OCI-LY1 (cell line): Measurements from ENCODE around the gene MPPED2.

Experiments
- H2AFZ ChIP-seq: fragments of 200-600 bp; sonication (generic), shearing (Covaris generic); 2 replicates; pipeline ENCODE4 v1.6.0; 2014; ENCODE audit warnings: antibody characterized with exemption, mild to moderate bottlenecking, low read length
- H3F3A ChIP-seq: fragments of 200-600 bp; sonication (generic), shearing (Covaris generic); 2 replicates; pipeline ENCODE4 v1.6.0; 2014; ENCODE audit warnings: mild to moderate bottlenecking, antibody characterized with exemption, low read length, moderate library complexity; ENCODE audit not compliant: insufficient read depth
- H3K27ac ChIP-seq: fragments of 200-600 bp; sonication (generic); 2 replicates; pipeline ENCODE4 v1.5.1; 2014; ENCODE audit warnings: low read length, mixed run types, mild to moderate bottlenecking, low read depth; ENCODE audit not compliant: poor library complexity, severe bottlenecking
- H3K27me3 ChIP-seq: fragments of 200-600 bp; sonication (generic); 2 replicates; pipeline ENCODE4 v1.6.0; 2014; ENCODE audit warnings: antibody characterized with exemption, mild to moderate bottlenecking, low read length, moderate library complexity; ENCODE audit not compliant: insufficient read depth
- H3K36me3 ChIP-seq: fragments of 200-600 bp; sonication (generic); 2 replicates; pipeline ENCODE4 v1.6.1; 2014; ENCODE audit warnings: mild to moderate bottlenecking, antibody characterized with exemption, low read length, moderate library complexity, mixed read lengths; ENCODE audit not compliant: insufficient read depth
- H3K4me1 ChIP-seq: fragments of 200-600 bp; sonication (generic); 2 replicates; pipeline ENCODE4 v1.5.1; 2014; ENCODE audit warnings: mild to moderate bottlenecking, low read length, moderate library complexity; ENCODE audit not compliant: insufficient read depth, severe bottlenecking
- H3K4me2 ChIP-seq: fragments of 200-600 bp; sonication (generic), shearing (Covaris generic); 2 replicates; pipeline ENCODE4 v1.6.1; 2014; ENCODE audit warnings: low read length
- H3K4me3 ChIP-seq: fragments of 200-600 bp; sonication (generic); 2 replicates; pipeline ENCODE4 v1.5.1; 2014; ENCODE audit warnings: low read length, low read depth, mild to moderate bottlenecking, mixed read lengths; ENCODE audit not compliant: poor library complexity, severe bottlenecking
- H3K79me2 ChIP-seq: fragments of 200-600 bp; shearing (Covaris generic); 2 replicates; pipeline ENCODE4 v1.6.1; 2016; ENCODE audit warnings: mixed run types, low read length, mixed read lengths; ENCODE audit not compliant: insufficient read depth
- H3K9ac ChIP-seq: fragments of 200-600 bp; sonication (generic), shearing (Covaris generic); 2 replicates; pipeline ENCODE4 v1.6.1; 2014; ENCODE audit warnings: mild to moderate bottlenecking, low read length, mixed read lengths
- H3K9me2 ChIP-seq: fragments of 200-600 bp; sonication (generic), shearing (Covaris generic); 2 replicates; pipeline ENCODE4 v1.6.1; 2014; ENCODE audit warnings: low read depth, mild to moderate bottlenecking, low read length, mixed read lengths
- H3K9me3 ChIP-seq: fragments of 200-600 bp; shearing (Covaris generic); 2 replicates; pipeline ENCODE4 v1.6.1; 2014; ENCODE audit warnings: low read length, mixed read lengths
- H4K20me1 ChIP-seq: fragments of 200-600 bp; sonication (generic), shearing (Covaris generic); 2 replicates; pipeline ENCODE4 v1.6.0; 2016; ENCODE audit warnings: mild to moderate bottlenecking, low read length; ENCODE audit not compliant: insufficient read depth
- EZH2 ChIP-seq: fragments of 200-600 bp; sonication (generic), shearing (Covaris generic); IDR thresholded peaks from 2 replicates; pipeline ENCODE4 v1.8.0; 2017; ENCODE audit warnings: borderline replicate concordance, mixed run types, mild to moderate bottlenecking, antibody characterized with exemption, low read length, moderate library complexity, mixed read lengths
- TF ChIP-seq, protein P1 (sequence below): fragments of 200-600 bp; sonication (generic), shearing (Covaris generic); IDR thresholded peaks from 2 replicates; pipeline ENCODE4 v1.5.1; 2017; ENCODE audit warnings: mild to moderate bottlenecking, antibody characterized with exemption, low read length, moderate library complexity, mixed read lengths

Gene MPPED2

DNA sequence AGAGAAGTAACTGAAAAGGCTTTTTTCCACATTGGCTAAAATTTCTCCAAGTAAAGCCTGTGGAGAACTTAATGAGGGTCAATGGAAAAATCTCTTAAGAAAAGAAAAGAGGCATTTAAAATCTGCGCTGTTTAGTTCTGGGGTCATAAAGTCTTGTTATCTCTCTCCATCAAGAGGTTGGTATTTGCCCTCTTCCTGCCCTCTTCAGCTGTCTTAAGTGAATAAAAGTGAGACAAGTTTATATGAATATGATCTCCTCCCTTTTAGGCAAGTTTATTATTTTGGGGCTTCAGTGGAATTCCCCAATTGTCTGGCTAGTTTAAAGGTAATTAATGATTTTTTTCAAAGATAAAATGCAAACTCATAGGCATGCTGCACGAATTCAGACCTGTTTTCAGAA, 173.6 kb downstream of the MPPED2 start:
- Histone ChIP-seq H3K36me3 (no peaks in the 10 kb centered on the region), H3K27me3 (no peaks in the 10 kb centered on the region)
- TF ChIP-seq, protein P1, sequence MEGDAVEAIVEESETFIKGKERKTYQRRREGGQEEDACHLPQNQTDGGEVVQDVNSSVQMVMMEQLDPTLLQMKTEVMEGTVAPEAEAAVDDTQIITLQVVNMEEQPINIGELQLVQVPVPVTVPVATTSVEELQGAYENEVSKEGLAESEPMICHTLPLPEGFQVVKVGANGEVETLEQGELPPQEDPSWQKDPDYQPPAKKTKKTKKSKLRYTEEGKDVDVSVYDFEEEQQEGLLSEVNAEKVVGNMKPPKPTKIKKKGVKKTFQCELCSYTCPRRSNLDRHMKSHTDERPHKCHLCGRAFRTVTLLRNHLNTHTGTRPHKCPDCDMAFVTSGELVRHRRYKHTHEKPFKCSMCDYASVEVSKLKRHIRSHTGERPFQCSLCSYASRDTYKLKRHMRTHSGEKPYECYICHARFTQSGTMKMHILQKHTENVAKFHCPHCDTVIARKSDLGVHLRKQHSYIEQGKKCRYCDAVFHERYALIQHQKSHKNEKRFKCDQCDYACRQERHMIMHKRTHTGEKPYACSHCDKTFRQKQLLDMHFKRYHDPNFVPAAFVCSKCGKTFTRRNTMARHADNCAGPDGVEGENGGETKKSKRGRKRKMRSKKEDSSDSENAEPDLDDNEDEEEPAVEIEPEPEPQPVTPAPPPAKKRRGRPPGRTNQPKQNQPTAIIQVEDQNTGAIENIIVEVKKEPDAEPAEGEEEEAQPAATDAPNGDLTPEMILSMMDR = no peak
- TF ChIP-seq EZH2 = no peak

DNA sequence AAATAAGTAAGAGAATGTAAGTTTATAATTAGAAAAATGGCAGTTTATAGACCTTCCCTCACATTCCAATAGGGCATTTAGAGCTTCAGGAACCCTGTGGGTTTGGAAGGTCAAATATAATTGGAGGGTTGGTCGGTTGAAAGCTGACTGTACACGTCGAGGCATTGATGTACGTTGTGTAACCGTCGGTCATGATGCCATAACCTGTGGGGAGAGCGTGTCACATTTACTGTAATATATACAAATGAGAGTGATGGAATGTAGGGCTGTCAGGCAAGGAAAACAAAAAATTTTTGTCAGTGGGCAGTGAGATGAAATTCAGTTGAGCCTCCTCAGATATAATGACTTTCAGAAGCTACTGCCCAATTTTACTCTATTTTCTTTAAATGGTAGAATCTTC, 174.8 kb downstream of the MPPED2 start:
- no peaks in the 10 kb centered on the region for H4K20me1 ChIP-seq
- H2AFZ ChIP-seq = no peak overlapping the region
- no peaks in the 10 kb centered on the region for H3K9me3 ChIP-seq
- no peaks in the 10 kb centered on the region for H3F3A ChIP-seq
- H3K27ac ChIP-seq = no peak overlapping the region
- H3K79me2 ChIP-seq = no peaks in the 10 kb centered on the region
- no peaks in the 10 kb centered on the region for H3K27me3 ChIP-seq
- no peak overlapping the region for H3K4me3 ChIP-seq
- H3K36me3 ChIP-seq = no peaks in the 10 kb centered on the region
- no peak for TF ChIP-seq EZH2
- TF ChIP-seq, protein P1 = no peak
- no peaks in the 10 kb centered on the region for H3K9me2 ChIP-seq
- H3K4me1 ChIP-seq = no peaks in the 10 kb centered on the region
- no peak overlapping the region for H3K4me2 ChIP-seq
- no peak overlapping the region for H3K9ac ChIP-seq

More for the DNA sequence above, 173.6 kb downstream of the MPPED2 start:
- Histone ChIP-seq H3K9me2 (no peaks in the 10 kb centered on the region), H3K9me3 (no peaks in the 10 kb centered on the region), H2AFZ (no peak overlapping the region), H3K9ac (no peak overlapping the region), H4K20me1 (no peaks in the 10 kb centered on the region), H3K4me1 (no peaks in the 10 kb centered on the region), H3K4me2 (no peak overlapping the region), H3F3A (no peaks in the 10 kb centered on the region), H3K79me2 (no peaks in the 10 kb centered on the region), H3K4me3 (no peak overlapping the region), H3K27ac (no peak overlapping the region)

DNA sequence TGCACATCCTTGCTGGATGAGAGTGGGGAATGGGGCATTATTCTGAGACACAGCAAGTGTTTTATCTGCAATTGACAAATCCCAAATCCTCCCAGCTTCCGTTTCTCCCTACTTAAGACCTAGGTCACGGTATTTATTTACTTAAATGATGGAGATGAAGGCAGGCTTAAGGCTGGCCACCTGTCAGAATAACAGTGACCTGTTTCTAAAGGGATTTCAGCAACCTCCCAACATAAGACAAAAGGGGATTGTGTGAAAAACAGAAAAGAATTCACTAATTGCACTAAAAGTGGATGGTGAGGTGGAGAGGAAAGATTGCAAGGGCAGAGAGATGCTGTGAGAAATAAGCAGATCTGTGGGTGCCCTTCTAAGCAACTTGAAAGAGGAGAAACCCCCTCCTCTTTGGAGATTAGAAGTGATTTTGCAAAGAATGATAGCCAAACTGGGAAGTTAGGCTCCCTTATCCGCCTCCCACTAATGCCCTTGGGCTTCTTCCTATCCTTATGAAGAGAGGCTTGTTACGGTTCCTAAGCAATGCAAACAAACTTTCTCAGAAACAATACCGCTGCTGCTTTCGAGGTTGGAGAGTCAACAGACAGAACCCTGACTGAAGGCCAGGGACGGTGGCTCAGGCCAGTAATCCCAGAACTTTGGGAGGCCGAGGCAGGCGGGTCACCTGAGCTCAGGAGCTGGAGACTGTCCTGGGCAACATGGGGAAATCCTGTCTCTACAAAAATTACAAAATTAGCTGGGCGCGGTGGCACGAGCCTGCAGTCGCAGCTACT, 179.0 kb downstream of the MPPED2 start:
- H3K27me3 ChIP-seq = no peaks in the 10 kb centered on the region
- no peaks in the 10 kb centered on the region for H3K36me3 ChIP-seq
- no peak overlapping the region for H3K27ac ChIP-seq

More for the DNA sequence above, 179.0 kb downstream of the MPPED2 start:
- Histone ChIP-seq H3K79me2 (no peaks in the 10 kb centered on the region), H2AFZ (no peak overlapping the region), H3K4me2 (no peak overlapping the region), H3K4me1 (no peaks in the 10 kb centered on the region), H3K9me2 (no peaks in the 10 kb centered on the region), H4K20me1 (no peaks in the 10 kb centered on the region), H3K9me3 (no peaks in the 10 kb centered on the region), H3F3A (no peaks in the 10 kb centered on the region), H3K9ac (no peak overlapping the region), H3K4me3 (no peak overlapping the region)
- TF ChIP-seq, protein P1 = no peak
- no peak for TF ChIP-seq EZH2
